Muscle of leg (tissue), 11 donors: ENCODE measurements around the gene RANBP17. TPM values are rescaled to one million over a fixed set of nuclear protein-coding genes. Genes with fewer than 3 reads are reported as not detected.
"Not testable (repeated sequence)": the region's sequence is repeated elsewhere in the genome, so short reads cannot be mapped to it uniquely, and the experiment has no call there.

Experiments used
- DNase-seq: peaks from one replicate; pipeline ENCODE4 v3.0.0; 2013
- H3K27ac ChIP-seq: one replicate; pipeline ENCODE4 v1.5.1; 2013; ENCODE audit warnings: mild to moderate bottlenecking, low read length, control low read depth
- H3K27me3 ChIP-seq: one replicate; pipeline ENCODE4 v1.6.1; 2013; ENCODE audit warnings: low read length; ENCODE audit not compliant: control insufficient read depth, insufficient read depth
- H3K36me3 ChIP-seq: one replicate; pipeline ENCODE4 v1.6.1; 2013; ENCODE audit warnings: low read length; ENCODE audit not compliant: control insufficient read depth, insufficient read depth
- H3K4me1 ChIP-seq: one replicate; pipeline ENCODE4 v1.6.1; 2013; ENCODE audit warnings: low read length; ENCODE audit not compliant: control insufficient read depth, insufficient read depth
- H3K4me3 ChIP-seq: one replicate; pipeline ENCODE4 v1.5.1; 2013; ENCODE audit warnings: low read length, control low read depth
- H3K9me3 ChIP-seq: replicated peaks from 2 replicates; pipeline ENCODE4 v1.6.1; 2013; ENCODE audit warnings: low read depth, low read length; ENCODE audit not compliant: control insufficient read depth
- WGBS: methylation state at CpG from one replicate; pipeline ENCODE4 v1.1.5; 2013; ENCODE audit warnings: missing lambda C conversion rate; ENCODE audit not compliant: insufficient coverage; 5-methylcytosine and 5-hydroxymethylcytosine counted together
- polyA plus RNA-seq, 8 donors: library from polyadenylated mRNA; unstranded; fragments of 120-200 nt; gene quantifications; one replicate each; pipeline versions ENCODE4 v1.2.1 to v1.2.3, GENCODE V29; 2013; ENCODE audit warnings: inconsistent platforms in 1 of 8, low replicate concordance in 1 of 8; ENCODE audit not compliant: insufficient read length in 8 of 8, insufficient read depth in 1 of 8
- total RNA-seq: library from RNA; stranded (reverse); fragments of 120-200 nt; gene quantifications from one replicate; pipeline ENCODE4 v1.2.4, GENCODE V29; 2013

The RANBP17 gene
- total and polyA plus RNA-seq, 9 donors, result 5.4 to 21.3 (median 8.4) TPM

DNA sequence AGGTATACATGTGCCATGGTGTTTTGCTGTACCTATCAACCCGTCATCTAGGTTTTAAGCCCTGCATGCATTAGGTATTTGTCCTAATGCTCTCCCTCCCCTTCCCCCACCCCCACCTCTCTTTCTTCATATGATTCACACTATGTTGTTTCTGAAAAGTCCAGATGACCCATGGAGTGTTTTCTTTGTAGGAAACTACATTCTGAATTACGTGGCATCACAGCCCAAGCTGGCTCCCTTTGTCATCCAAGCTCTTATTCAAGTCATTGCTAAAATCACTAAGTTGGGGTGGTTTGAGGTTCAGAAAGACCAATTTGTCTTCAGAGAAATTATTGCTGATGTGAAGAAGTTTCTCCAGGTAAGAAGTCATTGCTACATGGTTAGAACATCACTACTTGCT lies 30.4 kb downstream of the RANBP17 start:
- Histone ChIP-seq H3K4me3 (no peak overlapping the region), H3K36me3 (no peaks in the 10 kb centered on the region), H3K27me3 (no peaks in the 10 kb centered on the region), H3K27ac (no peak overlapping the region), H3K4me1 (no peaks in the 10 kb centered on the region), H3K9me3 (no peaks in the 10 kb centered on the region)
- WGBS, result no CpG with 5 or more reads among the region's 2 CpGs
- no peak for DNase-seq

DNA sequence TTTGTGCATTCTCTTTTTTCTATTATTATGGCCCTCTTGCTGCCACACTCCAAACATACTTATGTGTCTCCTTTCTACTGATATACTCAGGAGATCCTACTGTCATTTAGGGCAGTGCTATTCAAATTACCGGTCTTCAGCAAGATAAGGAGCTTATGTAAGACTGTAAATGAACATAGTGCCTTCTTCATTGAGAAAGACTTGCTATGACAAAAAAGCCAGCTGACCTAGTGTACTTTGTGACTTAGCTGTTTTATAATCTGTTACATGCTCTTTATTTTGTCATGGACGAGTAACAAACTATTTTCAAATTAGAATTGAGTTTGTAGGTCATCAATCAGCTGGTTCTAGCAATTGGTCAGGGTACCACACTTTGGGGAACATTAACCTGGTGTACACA lies 32.8 kb downstream of the RANBP17 start:
- Histone ChIP-seq H3K4me3 (no peak overlapping the region), H3K4me1 (no peaks in the 10 kb centered on the region), H3K27me3 (no peaks in the 10 kb centered on the region), H3K27ac (no peak overlapping the region), H3K36me3 (no peaks in the 10 kb centered on the region), H3K9me3 (no peaks in the 10 kb centered on the region)
- no peak for DNase-seq
- no CpG with 5 or more reads among the region's 2 CpGs for WGBS

DNA sequence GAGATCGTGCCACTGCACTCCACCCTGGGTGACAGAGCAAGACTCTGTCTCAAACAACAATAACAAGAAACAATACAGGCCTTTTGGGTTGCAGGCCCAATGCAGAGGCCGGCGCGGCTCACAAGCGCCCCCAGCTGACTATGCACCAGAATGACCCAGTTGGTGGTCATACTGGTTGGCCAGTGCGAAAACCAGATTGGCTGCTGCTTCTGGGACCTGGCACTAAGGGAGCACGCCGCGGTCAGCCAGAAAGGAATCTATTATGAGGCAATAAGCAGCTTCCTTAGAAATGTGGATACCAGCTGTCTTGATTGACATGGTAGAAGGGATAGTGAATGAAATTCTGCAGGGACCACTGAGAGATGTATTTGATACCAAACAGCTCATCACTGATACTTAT lies 35.0 kb downstream of the RANBP17 start:
- no peak overlapping the region for H3K27ac ChIP-seq
- WGBS, result 45% methylated on average over 9 of the region's 9 CpGs
- no peak for DNase-seq
- H3K4me3 ChIP-seq, result no peak overlapping the region
- no peaks in the 10 kb centered on the region for H3K27me3 ChIP-seq
- no peaks in the 10 kb centered on the region for H3K36me3 ChIP-seq
- H3K4me1 ChIP-seq, result no peaks in the 10 kb centered on the region
- H3K9me3 ChIP-seq, result peaks cover 2% of the 10 kb centered on the region

DNA sequence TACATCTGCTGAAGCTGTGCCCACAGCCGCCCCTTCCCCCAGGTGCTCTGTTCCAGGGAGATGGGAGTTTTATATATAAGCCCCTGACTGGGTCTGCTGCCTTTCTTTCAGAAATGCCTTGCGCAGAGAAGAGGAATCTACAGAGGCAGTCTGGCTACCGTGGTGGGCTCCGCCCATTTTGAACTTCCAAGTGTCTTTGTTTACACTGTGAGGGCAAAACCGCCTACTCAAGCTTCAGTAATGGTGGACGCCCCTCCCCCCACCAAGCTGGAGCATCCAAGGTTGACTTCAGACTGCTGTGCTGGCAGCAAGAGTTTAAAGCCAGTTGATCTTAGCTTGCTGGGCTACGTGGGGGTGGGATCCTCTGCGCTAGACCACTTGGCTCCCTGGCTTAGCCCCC lies 41.3 kb downstream of the RANBP17 start:
- 90% methylated on average over 7 of the region's 8 CpGs for whole genome bisulfite sequencing
- no peak overlapping the region for H3K4me3 ChIP-seq
- H3K27me3 ChIP-seq, result no peaks in the 10 kb centered on the region
- no peaks in the 10 kb centered on the region for H3K36me3 ChIP-seq
- peaks cover 2% of the 10 kb centered on the region for H3K9me3 ChIP-seq
- DNase-seq, result no peak
- no peaks in the 10 kb centered on the region for H3K4me1 ChIP-seq
- no peak overlapping the region for H3K27ac ChIP-seq

DNA sequence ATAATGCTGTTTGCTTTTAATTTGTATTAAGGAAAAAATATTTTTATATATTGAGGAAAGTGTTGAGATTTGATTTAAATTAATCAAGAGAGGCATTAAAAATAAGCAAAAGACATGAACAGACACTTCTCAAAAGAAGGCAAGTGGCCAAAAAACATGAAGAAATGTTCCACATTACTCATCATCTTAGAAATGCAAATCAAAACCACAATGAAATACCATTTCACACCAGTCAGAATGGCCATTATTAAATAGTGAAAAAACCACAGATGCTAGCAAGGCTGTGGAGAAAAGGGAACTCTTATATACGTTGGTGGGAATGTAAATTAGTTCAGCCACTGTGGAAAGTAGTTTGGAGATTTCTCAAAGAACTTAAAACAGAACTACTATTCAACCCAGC lies 45.9 kb downstream of the RANBP17 start:
- Histone ChIP-seq H3K9me3 (no peaks in the 10 kb centered on the region), H3K27ac (no peak overlapping the region), H3K36me3 (no peaks in the 10 kb centered on the region), H3K4me1 (no peaks in the 10 kb centered on the region), H3K4me3 (no peak overlapping the region), H3K27me3 (no peaks in the 10 kb centered on the region)
- DNase-seq, result no peak
- no CpG with 5 or more reads among the region's 1 CpG for WGBS

DNA sequence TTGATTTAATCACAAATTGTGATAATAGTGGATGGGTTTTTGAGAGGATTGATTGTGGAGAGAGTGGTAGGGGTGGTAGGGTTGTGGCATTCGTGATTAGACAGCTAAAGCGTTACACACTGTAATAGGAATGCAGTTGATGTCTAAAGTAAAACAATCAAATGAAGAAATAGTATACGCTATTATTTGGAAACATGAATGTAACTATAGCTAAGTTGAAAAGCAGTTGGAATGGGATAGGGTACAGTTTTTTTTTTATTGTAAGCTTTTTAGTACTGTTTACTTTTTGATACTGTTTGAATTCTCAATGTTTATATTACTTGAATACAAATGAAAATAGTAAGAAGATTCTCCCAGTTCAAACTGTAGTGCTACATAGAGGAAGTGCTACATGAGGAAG lies 51.8 kb downstream of the RANBP17 start:
- H3K36me3 ChIP-seq, result no peaks in the 10 kb centered on the region
- H3K27ac ChIP-seq, result no peak overlapping the region
- 86% methylated on average over 2 of the region's 3 CpGs for WGBS
- no peak for DNase-seq
- no peaks in the 10 kb centered on the region for H3K27me3 ChIP-seq
- no peaks in the 10 kb centered on the region for H3K4me1 ChIP-seq
- H3K9me3 ChIP-seq, result no peaks in the 10 kb centered on the region
- H3K4me3 ChIP-seq, result no peak overlapping the region

DNA sequence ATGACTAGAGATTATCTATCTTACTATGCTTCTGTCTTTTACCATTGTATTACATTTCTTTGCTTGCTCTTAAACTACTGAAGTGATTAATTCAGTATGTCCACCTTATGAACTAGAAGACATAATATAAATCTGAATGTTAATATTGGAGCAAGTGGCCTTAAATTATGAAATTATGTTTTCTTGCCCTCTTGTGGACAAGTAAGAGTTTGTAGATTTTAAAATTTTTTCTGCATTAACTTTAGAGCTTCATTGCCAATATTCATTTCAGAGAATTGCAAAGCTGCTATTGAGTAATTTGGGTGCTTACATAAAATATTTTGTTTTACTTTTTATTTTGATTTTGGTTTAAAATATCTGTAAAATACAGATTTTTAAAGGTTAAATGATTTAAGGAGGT lies 55.3 kb downstream of the RANBP17 start:
- Histone ChIP-seq H3K9me3 (no peaks in the 10 kb centered on the region), H3K4me3 (no peak overlapping the region), H3K27ac (no peak overlapping the region), H3K36me3 (no peaks in the 10 kb centered on the region), H3K27me3 (no peaks in the 10 kb centered on the region), H3K4me1 (no peaks in the 10 kb centered on the region)
- DNase-seq, result peak; percentile 16

DNA sequence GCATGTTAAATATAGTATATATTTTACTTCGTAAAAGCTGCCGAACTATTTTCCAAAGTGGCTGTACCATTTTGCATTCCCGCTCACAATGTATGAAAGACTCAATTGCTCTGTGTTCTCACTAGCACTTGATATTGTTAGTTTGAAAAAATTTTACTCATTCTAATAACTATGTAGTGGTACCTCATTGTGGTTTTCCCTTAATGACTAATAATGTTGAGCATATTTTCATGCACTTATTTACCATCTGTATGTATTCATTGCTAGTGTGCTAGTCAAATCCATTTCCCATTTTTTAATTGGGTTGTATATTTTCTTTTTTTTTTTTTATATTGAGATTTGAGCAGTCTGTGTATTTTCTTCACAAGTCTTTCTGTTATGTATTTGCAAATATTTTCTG lies 58.4 kb downstream of the RANBP17 start:
- H3K9me3 ChIP-seq, result no peaks in the 10 kb centered on the region
- no peaks in the 10 kb centered on the region for H3K27me3 ChIP-seq
- H3K36me3 ChIP-seq, result no peaks in the 10 kb centered on the region
- no peaks in the 10 kb centered on the region for H3K4me1 ChIP-seq
- no CpG with 5 or more reads among the region's 3 CpGs for WGBS
- H3K4me3 ChIP-seq, result no peak overlapping the region
- no peak overlapping the region for H3K27ac ChIP-seq
- no peak for DNase-seq

DNA sequence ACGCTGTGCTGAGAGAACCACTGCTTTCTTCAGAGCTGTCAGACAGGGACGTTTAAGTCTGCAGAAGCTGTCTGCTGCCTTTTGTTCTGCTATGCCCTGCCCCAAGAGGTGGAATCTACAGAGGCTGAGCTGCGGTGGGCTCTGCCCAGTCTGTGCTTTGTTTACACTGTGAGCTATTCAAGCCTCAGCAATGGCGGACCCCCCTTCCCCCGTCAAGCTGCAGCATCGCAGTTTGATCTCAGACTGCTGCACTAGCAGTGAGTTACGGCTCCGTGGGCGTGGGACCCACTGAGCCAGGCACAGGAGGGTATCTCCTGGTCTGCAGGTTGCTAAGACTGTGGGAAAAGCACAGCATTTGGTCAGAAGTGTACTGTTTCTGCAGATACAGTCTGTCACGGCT lies 60.5 kb downstream of the RANBP17 start:
- H3K9me3 ChIP-seq, H3K4me3 ChIP-seq, H3K36me3 ChIP-seq, H3K27me3 ChIP-seq, DNase-seq, H3K27ac ChIP-seq, H3K4me1 ChIP-seq: not testable (repeated sequence)
- WGBS, result 47% methylated on average over 7 of the region's 10 CpGs

DNA sequence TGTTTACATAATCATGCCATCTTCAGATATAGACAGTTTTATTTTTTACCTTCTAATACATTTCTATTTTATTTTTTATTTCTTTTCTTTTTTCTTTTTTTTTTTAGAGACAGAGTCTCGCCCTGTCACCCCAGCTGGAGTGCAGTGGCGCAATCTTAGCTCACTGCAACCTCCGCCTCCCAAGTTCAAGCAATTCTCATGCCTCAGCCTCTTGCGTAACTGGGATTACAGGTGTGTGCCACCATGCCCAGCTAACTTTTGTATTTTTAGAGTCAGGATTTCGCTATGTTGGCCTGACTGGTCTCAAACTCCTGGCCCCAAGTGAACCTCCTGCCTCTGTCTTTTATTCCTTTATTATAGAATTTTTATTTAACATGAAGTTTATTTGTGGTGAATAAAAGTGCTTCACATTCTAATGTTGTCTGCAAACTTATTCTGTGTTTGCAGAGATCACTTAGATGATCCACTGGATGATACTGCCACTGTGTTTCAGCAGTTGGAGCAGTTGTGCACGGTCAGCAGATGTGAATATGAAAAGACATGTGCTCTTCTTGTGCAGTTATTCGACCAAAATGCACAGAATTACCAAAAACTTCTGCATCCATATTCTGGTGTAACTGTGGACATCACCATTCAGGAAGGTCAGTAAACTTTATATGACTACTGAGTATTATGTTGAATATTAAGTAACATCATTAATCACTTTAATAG lies 62.2 kb downstream of the RANBP17 start:
- no peaks in the 10 kb centered on the region for H3K4me1 ChIP-seq
- no peak overlapping the region for H3K4me3 ChIP-seq
- no peaks in the 10 kb centered on the region for H3K36me3 ChIP-seq
- no peak overlapping the region for H3K27ac ChIP-seq
- whole genome bisulfite sequencing, result no CpG with 5 or more reads among the region's 7 CpGs
- DNase-seq, result no peak
- no peaks in the 10 kb centered on the region for H3K27me3 ChIP-seq
- no peaks in the 10 kb centered on the region for H3K9me3 ChIP-seq
